Stimulated activated CD4-positive, alpha-beta T cell treated with anti-CD3 and anti-CD28 coated beads, Interleukin-2, amount 100 ng/mL, for 4 hours (primary cell): ENCODE data around the gene DNAJA2.
A peak's percentile ranks its signal among the peaks of the same experiment; 100 is the strongest.

Experiments used
- DNase-seq: peaks from one replicate; pipeline ENCODE4 v3.0.0-alpha.2; 2020; ENCODE audit warnings: low read depth

The DNAJA2 gene

DNA sequence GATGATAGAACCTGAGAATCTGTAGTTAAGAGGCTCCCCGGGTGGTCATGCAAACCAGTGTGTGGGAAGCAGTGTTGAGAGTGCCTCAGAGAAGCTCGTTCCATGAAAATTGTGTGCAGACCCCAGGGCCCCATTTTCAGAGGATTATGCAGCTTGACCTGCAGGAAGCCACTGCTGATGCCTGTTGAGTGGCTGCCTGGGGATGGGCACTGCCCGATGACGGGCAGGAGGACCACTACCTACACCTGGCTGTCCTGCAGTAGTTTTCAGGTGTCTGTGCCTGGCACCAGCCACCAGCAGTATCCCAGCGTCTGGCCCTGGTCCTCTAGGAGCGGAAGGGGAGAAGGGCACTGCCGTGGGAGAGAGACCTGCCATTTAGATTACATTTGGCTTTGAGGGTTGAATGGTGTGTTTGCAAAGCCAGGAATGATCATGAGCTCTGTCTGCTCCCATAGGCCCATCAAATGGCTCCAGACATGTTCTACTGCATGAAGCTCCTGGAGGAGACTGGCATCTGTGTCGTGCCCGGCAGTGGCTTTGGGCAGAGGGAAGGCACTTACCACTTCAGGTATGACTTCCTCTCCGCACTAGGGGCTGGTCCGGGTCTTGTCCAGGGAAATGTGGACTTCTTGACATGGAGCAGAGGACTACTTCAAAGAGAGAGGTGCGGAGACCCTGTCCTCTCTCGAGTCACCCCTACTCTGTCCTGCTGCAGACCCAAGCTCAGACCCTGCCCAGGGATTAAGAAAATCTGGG is 46.8 kb downstream of the DNAJA2 start:
- DNase-seq: no peak

DNA sequence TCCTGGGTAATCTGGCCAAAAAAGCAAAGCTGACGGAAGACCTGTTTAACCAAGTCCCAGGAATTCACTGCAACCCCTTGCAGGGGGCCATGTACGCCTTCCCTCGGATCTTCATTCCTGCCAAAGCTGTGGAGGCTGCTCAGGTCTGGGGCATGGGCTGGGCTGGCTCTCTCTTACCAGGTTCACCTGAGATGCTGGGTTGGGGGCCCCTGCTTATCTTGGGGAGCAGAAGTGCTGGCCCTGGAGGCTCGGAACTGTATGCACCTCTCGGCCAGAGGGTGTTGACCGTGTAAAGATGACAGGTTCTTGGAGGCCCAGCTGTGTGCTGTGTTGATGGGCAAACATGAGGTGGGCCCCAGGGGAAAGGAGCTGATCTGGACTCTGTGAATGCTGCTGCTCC is 49.1 kb downstream of the DNAJA2 start:
- DNase-seq: no peak

GRCh38 chr16:46923513-46924295 is 49.8 kb downstream of the DNAJA2 start:
- DNase-seq: no peak

DNA sequence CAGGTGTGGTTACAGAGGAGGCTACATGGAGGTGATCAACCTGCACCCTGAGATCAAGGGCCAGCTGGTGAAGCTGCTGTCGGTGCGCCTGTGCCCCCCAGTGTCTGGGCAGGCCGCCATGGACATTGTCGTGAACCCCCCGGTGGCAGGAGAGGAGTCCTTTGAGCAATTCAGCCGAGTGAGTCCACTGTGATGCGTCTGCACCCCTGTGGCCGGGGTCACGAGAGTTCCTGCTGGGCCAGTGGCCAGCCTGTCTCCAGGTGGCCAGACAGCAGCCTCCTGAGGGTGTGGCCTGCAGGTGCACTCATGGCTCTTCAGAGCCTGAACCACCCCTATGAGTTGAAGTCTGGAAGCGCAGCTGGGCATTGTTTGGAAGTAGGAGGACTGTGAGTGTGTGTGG is 51.2 kb downstream of the DNAJA2 start:
- DNase-seq: no peak

DNA sequence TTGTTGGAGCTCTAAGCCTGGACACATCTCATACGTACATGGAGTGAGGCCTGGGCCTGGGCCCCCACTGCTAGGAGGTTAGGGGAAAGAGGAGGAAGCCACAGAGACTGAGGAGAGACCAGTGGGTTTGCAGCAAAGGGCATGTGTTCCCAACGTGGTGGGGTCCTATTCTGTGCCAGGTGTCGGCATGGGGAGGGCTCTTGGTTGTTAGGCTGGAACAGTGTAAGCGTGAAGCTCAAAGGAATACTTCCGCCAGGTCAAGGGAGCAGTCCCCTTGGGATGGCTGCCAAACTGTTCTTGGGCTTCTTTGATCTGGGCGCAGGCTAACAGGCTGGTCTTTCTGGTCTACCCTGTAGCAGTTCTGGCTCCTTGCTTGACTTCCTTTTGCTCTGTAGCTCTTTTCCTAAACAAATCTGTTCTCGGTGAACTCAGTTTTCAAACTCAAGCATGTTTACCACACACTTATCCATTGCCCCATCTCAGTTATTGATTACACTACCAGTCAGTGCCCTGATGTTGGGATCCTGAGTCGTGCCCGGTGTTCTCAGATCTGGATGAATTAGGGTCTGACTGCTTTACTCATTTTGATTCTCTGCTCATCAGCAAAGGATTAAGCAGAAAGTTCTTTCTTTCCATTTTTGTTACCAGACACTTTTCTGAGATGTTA is 52.9 kb downstream of the DNAJA2 start:
- no peak for DNase-seq

- no peak for DNase-seq
Measured at GRCh38 chr16:46918905-46919792, 54.3 kb downstream of the DNAJA2 start.

DNA sequence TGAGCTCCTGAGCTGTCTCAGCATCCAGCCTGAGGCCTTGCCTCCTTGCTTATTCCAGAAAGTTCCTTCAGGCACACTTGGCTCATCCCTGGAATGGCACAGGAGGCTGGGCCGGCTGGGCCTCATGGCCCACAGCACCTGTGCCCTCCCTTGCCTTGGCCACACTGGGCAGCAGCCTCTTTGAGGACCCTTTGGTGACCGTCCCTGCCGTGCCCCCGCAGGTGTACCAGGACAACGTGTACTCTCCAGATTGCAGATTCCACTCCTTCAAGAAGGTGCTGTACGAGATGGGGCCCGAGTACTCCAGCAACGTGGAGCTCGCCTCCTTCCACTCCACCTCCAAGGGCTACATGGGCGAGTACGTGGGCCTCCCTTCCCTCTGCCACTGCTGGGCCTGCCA is 55.1 kb downstream of the DNAJA2 start:
- no peak for DNase-seq

DNA sequence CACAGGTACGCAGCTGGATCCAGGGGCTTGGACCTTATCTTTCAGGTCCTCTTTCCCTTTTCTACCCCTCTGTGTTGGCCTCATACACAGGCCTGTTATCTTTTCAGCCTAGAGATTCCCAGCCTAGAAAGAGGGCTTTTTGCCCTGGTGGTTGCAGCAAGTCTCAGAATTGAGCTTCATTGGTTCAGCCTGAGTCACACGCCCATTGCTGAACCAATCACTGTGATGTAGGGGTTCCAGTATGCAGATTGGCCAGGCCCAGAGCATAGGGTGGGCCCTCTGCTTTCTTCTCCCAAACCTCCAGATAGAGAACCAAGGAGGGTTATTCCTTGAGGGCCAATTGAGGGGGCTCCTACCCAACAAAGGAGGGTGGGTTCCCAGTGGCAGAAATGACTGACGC is 56.5 kb downstream of the DNAJA2 start:
- no peak for DNase-seq

- no peak for DNase-seq
Measured at GRCh38 chr16:46915483-46916025, 57.9 kb downstream of the DNAJA2 start.

DNA sequence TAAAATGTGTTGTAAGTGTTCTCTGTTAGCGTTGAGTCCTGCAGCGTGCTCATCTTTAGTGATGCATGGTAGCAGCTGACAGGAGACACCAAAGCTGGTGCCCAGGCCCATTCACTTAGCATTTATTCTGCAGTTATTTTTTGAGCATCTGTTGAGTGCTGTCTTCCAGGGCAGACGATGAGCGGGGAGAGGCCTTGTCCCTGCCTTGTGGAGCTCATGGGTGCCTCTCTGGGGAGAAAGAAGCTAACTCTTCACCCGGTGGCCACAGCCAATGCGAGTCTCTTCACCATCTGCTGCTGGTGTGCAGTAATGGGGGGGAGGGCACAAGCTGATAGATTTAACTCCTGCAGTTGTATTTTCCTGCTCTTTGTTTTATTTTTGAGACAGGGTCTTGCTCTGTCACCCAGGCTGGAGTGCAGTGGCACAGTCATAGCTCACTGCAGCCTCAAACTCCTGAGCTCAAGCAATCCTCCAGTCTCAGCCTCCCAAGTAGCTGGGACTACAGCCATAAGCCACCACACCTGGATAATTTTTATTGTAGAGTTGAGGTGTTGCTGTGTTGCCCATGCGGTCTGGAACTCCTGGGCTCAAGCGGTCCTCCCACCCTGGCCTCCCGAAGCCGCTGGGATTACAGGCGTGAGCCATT is 58.8 kb downstream of the DNAJA2 start:
- no peak for DNase-seq

DNA sequence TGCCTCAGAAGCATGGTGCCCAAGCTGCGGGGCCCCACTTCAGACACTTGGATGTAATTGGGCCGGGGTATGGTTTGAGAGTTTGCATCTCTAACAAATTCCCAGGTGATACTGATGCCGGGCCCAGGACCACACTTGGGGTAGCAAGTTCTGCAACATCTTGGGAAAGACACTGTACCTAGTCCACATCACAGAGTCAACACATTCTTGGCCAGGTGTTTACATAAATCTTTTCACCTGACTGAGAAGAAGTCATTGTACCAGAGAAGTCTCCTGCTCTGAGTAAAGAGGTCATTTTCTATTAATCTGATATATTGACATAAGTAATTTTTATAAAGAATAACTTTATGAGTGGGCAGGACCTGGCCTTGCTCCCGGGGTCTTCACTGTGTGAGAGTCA is 61.8 kb downstream of the DNAJA2 start:
- DNase-seq: no peak

GRCh38 chr16:46911038-46911437 is 62.4 kb downstream of the DNAJA2 start:
- DNase-seq: no peak

DNA sequence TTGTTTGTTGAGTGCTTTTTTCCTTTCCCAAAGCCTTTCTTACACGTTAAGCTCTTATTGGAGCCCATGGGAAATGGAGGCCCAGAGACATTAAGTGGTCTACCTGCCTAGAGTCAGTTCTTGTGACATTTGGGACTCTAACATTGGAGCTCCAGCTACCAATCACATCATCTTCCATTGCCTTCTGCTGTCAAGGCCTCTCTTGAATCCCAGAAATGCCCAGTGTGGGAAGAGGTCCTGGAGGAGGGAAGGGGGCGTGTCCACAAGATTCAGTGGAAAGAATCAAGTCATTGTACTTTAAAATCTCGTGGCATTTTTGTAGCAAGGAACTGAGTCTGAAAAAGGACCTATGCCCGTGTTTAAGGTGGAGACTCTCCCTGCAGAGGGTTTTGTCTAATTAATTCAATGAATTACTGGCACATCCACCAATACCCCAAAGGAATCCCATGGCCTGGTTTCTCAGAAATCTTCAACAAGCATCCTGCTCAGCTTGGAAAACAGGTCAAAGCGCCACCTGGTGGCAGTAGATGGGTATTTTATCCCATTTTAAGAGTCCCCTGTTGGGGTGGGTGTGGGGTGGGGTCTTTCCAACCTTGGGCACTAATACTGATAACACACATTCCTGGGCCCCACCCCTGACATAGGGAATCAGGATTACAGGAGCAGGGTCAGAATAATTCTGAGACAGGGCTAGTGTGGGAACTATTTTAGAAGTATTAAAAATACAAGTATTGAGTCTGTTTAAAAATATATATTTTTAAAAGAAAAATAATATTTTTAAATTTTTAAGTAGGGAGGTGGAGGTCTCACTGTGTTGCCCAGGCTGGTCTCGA is 64.7 kb downstream of the DNAJA2 start:
- peak; percentile 42 for DNase-seq

DNA sequence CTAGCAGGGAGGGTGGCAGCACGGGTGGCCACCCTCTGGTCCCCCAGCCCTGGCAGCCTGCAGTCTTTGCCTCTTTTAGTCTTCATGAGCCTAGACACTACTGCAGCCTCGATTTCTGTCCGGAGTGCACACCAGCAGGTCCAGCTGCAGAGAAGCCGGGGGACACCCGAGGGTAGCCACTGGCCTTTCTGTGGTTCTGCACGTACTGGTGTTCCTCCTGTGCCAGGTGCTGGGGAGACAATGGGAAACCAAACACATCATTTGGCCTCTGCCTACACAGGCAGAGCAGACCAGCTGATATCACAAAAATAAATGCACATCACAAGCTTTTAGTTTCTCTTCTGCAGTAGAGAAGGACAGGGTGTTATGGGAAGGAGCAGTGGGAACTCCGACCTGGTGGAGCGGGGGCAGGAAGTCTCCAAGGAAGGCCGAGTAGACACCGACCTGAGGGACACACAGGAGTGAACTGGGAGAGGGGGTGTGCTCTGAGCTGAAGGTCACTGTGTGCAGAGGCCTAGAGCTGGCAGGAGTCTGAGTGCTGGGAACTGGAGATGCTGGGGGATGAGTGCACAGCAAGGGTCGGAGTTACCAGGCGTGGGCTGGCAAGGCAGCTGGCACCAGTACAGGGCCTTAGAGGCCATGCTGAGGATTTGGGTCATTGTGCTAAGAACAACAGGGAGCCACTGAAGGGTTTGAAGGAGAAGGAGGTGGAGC is 66.3 kb downstream of the DNAJA2 start:
- DNase-seq: no peak

GRCh38 chr16:46906360-46907060 is 67.0 kb downstream of the DNAJA2 start:
- DNase-seq: no peak
